ENCODE data around the gene KCTD14. TPM values are rescaled to one million over a fixed set of nuclear protein-coding genes. Genes with fewer than 3 reads are reported as not detected.

KCTD14 gene
- total and polyA plus RNA-seq, 9 of the 15 experiments (the other 6 are each of a cell fraction or from before 2014, with no cell fraction given), result 0.04 to 0.30 (median 0.11) TPM; not detected in 2

- ATAC-seq, result no peak
- Histone ChIP-seq H3K27me3 (ENCODE audit: control insufficient read depth in 2 of 2, insufficient read depth in 2 of 2, low read length in 2 of 2) (no peaks in the 10 kb centered on the region), H3K9ac (ENCODE audit: insufficient read depth in 1 of 2, low read depth in 2 of 2, low read length in 2 of 2) (no peak overlapping the region), H3K9me3 (replicated peaks; ENCODE audit: control insufficient read depth, insufficient read depth, low read depth, low read length) (no peaks in the 10 kb centered on the region), H3K4me1 (replicated peaks in 1 of 2; ENCODE audit: control insufficient read depth in 2 of 2, insufficient read depth in 2 of 2, low read length in 2 of 2) (no peaks in the 10 kb centered on the region), H3K4me3 (no peak overlapping the region), H3K79me2 (ENCODE audit: control insufficient read depth, insufficient read depth, low read length) (peaks cover 34% of the 10 kb centered on the region), H3K27ac (ENCODE audit: extremely low read depth, low read depth, low read length) (no peak overlapping the region), H3K9me1 (ENCODE audit: control insufficient read depth, insufficient read depth, low read length) (no peaks in the 10 kb centered on the region), H4K20me1 (replicated peaks; ENCODE audit: control insufficient read depth, insufficient read depth, low read length) (no peaks in the 10 kb centered on the region), H3K4me2 (ENCODE audit: insufficient read depth, low read length) (no peak overlapping the region), H3K36me3 (ENCODE audit: control insufficient read depth, insufficient read depth, low read length) (peaks cover 54% of the 10 kb centered on the region), H2AFZ (ENCODE audit: low read depth, low read length) (no peak overlapping the region)
- FAIRE-seq, result no peak
- POLR2A ChIA-PET, result interaction anchor here (0.9 to 2.9 kb wide), 4 partner anchors 9 to 35 kb away, joined by 3 to 18 read pairs (median 4); no protein-coding TSS in a partner anchor
- CTCF ChIA-PET (ENCODE audit: low intra/inter-chr PET ratio), result no interaction called here
- BruUV-seq (replicated peaks), result TSS peak; percentile 9
- in situ Hi-C loops (cut with MboI), result no loop called here
- intact Hi-C loops (cut with micrococcal nuclease), result no loop called here
- 65% methylated on average over 2 of the region's 2 CpGs for WGBS (ENCODE audit: insufficient coverage, low coverage, missing lambda C conversion rate)
- TF ChIP-seq FOXJ2 (tag; IDR thresholded peaks at IDR 0.05) (peak; percentile 98), ZNF764 (CRISPR knock-in tag; IDR thresholded peaks at IDR 0.05; ENCODE audit: low read depth) (no peak), NFIC (IDR thresholded peaks at IDR 0.05) (peak; percentile 98), NFIX (CRISPR knock-in tag; IDR thresholded peaks at IDR 0.05; ENCODE audit: low read depth) (peak; percentile 90), SMAD1 (IDR thresholded peaks at IDR 0.05; ENCODE audit: low read depth, low read length, partially characterized antibody) (peak; percentile 54), NONO (IDR thresholded peaks at IDR 0.05; ENCODE audit: low read depth in 2 of 2, low read length in 1 of 2) (no peak)
- no peak for DNase-seq (ENCODE audit: extremely low read depth in 1 of 4, low spot score in 3 of 4)
These were observed 46.4 kb upstream of the KCTD14 start for GRCh38 chr11:78069465-78069864.

GRCh38 chr11:78067704-78068103 lies 44.6 kb upstream of the KCTD14 start:
- no peak for DNase-seq (ENCODE audit: extremely low read depth in 1 of 4, low spot score in 3 of 4)
- TF ChIP-seq DEAF1 (CRISPR knock-in tag; IDR thresholded peaks at IDR 0.05), result no peak
- TF ChIP-seq NFIC (IDR thresholded peaks at IDR 0.05), result peak; percentile 70
- peak; percentile 41 for TF ChIP-seq POLR2B (IDR thresholded peaks at IDR 0.05; ENCODE audit: low read depth, partially characterized antibody)
- no peak for TF ChIP-seq NFYB (IDR thresholded peaks at IDR 0.05; ENCODE audit: extremely low read depth, insufficient read length)
- peak; percentile 62; the same call in 1 of the 2 replicates for TF ChIP-seq POLR2AphosphoS2 (IDR thresholded peaks at IDR 0.05; ENCODE audit: low read length)
- no peak for TF ChIP-seq MTA3 (IDR thresholded peaks at IDR 0.05; ENCODE audit: borderline replicate concordance)
- TSS peak; percentile 4 for BruUV-seq (replicated peaks)
- H3K4me1 ChIP-seq (replicated peaks in 1 of 2; ENCODE audit: control insufficient read depth in 2 of 2, insufficient read depth in 2 of 2, low read length in 2 of 2), result peaks cover 0 to 5% of the 10 kb centered on the region in 2 experiments; a peak in 2 of 5 replicates
- WGBS (ENCODE audit: insufficient coverage, low coverage, missing lambda C conversion rate), result 92% methylated on average over 4 of the region's 4 CpGs
- H3K27me3 ChIP-seq (ENCODE audit: control insufficient read depth in 2 of 2, insufficient read depth in 2 of 2, low read length in 2 of 2), result no peaks in the 10 kb centered on the region
- in situ Hi-C loops (cut with MboI) (no loop called here), intact Hi-C loops (cut with micrococcal nuclease) (no loop called here)
- ATAC-seq, result peak; percentile 14; the same call in 2 of the 3 replicates
- H3K36me3 ChIP-seq (ENCODE audit: control insufficient read depth, insufficient read depth, low read length), result peaks cover 50% of the 10 kb centered on the region
- H3K4me2 ChIP-seq (ENCODE audit: insufficient read depth, low read length), result no peak overlapping the region
- H3K9ac ChIP-seq (ENCODE audit: insufficient read depth in 1 of 2, low read depth in 2 of 2, low read length in 2 of 2), result no peak overlapping the region
- H3K4me3 ChIP-seq, result no peak overlapping the region
- peaks cover 18% of the 10 kb centered on the region for H3K79me2 ChIP-seq (ENCODE audit: control insufficient read depth, insufficient read depth, low read length)
- ChIA-PET CTCF (ENCODE audit: low intra/inter-chr PET ratio) (no interaction called here), POLR2A (interaction anchor here (0.7 to 2.9 kb wide), 2 partner anchors 10 to 16 kb away, joined by 3 to 18 read pairs; no protein-coding TSS in a partner anchor)
- FAIRE-seq, result no peak
- no peaks in the 10 kb centered on the region for H4K20me1 ChIP-seq (replicated peaks; ENCODE audit: control insufficient read depth, insufficient read depth, low read length)
- no peak overlapping the region for H2AFZ ChIP-seq (ENCODE audit: low read depth, low read length)
- no peaks in the 10 kb centered on the region for H3K9me1 ChIP-seq (ENCODE audit: control insufficient read depth, insufficient read depth, low read length)
- H3K9me3 ChIP-seq (replicated peaks; ENCODE audit: control insufficient read depth, insufficient read depth, low read depth, low read length), result no peaks in the 10 kb centered on the region
- no peak overlapping the region for H3K27ac ChIP-seq (ENCODE audit: extremely low read depth, low read depth, low read length)
